SK-N-SH (cell line): ENCODE results near the gene PFKP. TPM values are rescaled to one million over a fixed set of nuclear protein-coding genes. Genes with fewer than 3 reads are reported as not detected.

Experiments used
- CTCF ChIA-PET: fragments of 300-600, 350-600 bp; formaldehyde crosslinking; extraction: SDS; loops from one replicate; lab custom pipeline; 2021; lab: Yijun Ruan, JAX
- POLR2A ChIA-PET: fragments of 350-600 bp; sonication (Branson Sonifier 250); formaldehyde crosslinking; extraction: SDS; loops from one replicate; lab custom pipeline; 2020; ENCODE audit warnings: antibody characterized with exemption, inconsistent platforms; lab: Yijun Ruan, JAX
- DNase-seq: peaks from one replicate; pipeline ENCODE4 v3.0.0; 2012
- H2AFZ ChIP-seq: fragments of 200-600 bp; sonication (generic); 2 replicates; pipeline ENCODE4 v1.8.1; 2016; ENCODE audit warnings: antibody characterized with exemption, mild to moderate bottlenecking, low read depth
- H3F3A ChIP-seq: fragments of 200-600 bp; sonication (generic); replicated peaks from 2 replicates; pipeline ENCODE3; 2016; ENCODE audit warnings: antibody characterized with exemption, mild to moderate bottlenecking; ENCODE audit not compliant: insufficient read depth
- H3K27ac ChIP-seq, 2 experiments: fragments of 200-500 bp in 1 of 2; fragments of 200-600 bp in 1 of 2; sonication (Bioruptor generic) in 1 of 2; sonication (generic), shearing (Covaris generic) in 1 of 2; 2 replicates each; pipeline versions ENCODE4 v1.5.1 to v1.6.1; 2014 to 2016; ENCODE audit warnings: low read depth in 2 of 2, inconsistent platforms in 1 of 2, low read length in 1 of 2, mild to moderate bottlenecking in 1 of 2, mixed read lengths in 1 of 2
- H3K27me3 ChIP-seq: fragments of 200-600 bp; sonication (generic), shearing (Covaris generic); 2 replicates; pipeline ENCODE4 v1.6.1; 2016; ENCODE audit warnings: mixed run types; ENCODE audit not compliant: insufficient read depth
- H3K36me3 ChIP-seq, 2 experiments: fragments of 200-500 bp in 1 of 2; fragments of 200-600 bp in 1 of 2; sonication (Bioruptor generic) in 1 of 2; sonication (generic) in 1 of 2; replicated peaks in 1 of 2; 2 replicates each; pipeline versions ENCODE3 to v1.5.1; 2014 to 2016; ENCODE audit warnings: low read length in 1 of 2, mild to moderate bottlenecking in 1 of 2; ENCODE audit not compliant: insufficient read depth in 2 of 2, control insufficient read depth in 1 of 2
- H3K4me1 ChIP-seq, 2 experiments: fragments of 200-500 bp in 1 of 2; fragments of 200-600 bp in 1 of 2; sonication (Bioruptor generic) in 1 of 2; sonication (generic), shearing (Covaris generic) in 1 of 2; 2 replicates each; pipeline versions ENCODE4 v1.5.1 to v1.6.1; 2014 to 2016; ENCODE audit warnings: low read depth in 1 of 2, low read length in 1 of 2, mixed run types in 1 of 2; ENCODE audit not compliant: insufficient read depth in 2 of 2, control insufficient read depth in 1 of 2
- H3K4me2 ChIP-seq: fragments of 200-600 bp; sonication (generic), shearing (Covaris generic); 2 replicates; pipeline ENCODE4 v1.6.1; 2017; ENCODE audit warnings: mixed run types
- H3K4me3 ChIP-seq, 2 experiments: fragments of 200-500 bp in 1 of 2; fragments of 200-600 bp in 1 of 2; sonication (Bioruptor generic) in 1 of 2; sonication (generic), shearing (Covaris generic) in 1 of 2; 2 replicates each; pipeline versions ENCODE4 v1.5.1 to v1.8.1; 2014 to 2016; ENCODE audit warnings: low read depth in 2 of 2, inconsistent platforms in 1 of 2, low read length in 1 of 2, mild to moderate bottlenecking in 1 of 2, mixed read lengths in 1 of 2, moderate library complexity in 1 of 2
- H3K79me2 ChIP-seq: fragments of 200-600 bp; sonication (generic); 2 replicates; pipeline ENCODE4 v1.8.1; 2017; ENCODE audit warnings: mild to moderate bottlenecking; ENCODE audit not compliant: insufficient read depth
- H3K9ac ChIP-seq: fragments of 200-600 bp; sonication (generic); 2 replicates; pipeline ENCODE4 v1.6.1; 2017; ENCODE audit warnings: mixed run types
- H3K9me2 ChIP-seq: fragments of 200-600 bp; sonication (generic); 2 replicates; pipeline ENCODE4 v1.6.1; 2017; ENCODE audit warnings: mixed run types
- H3K9me3 ChIP-seq: fragments of 200-600 bp; sonication (generic); 2 replicates; pipeline ENCODE4 v1.6.1; 2017; ENCODE audit warnings: mixed run types, mild to moderate bottlenecking, moderate library complexity
- H4K20me1 ChIP-seq: fragments of 200-600 bp; sonication (generic); 2 replicates; pipeline ENCODE4 v1.6.1; 2017; ENCODE audit warnings: mild to moderate bottlenecking, mixed run types; ENCODE audit not compliant: insufficient read depth
- ELF1 ChIP-seq: IDR thresholded peaks from 2 replicates; pipeline ENCODE4 v1.4.0; 2012
- EP300 ChIP-seq, 2 experiments: IDR thresholded peaks; 2 replicates each; pipeline versions ENCODE4 v1.4.0 to v1.6.1; 2012; ENCODE audit warnings: borderline replicate concordance in 1 of 2, low read depth in 1 of 2, low read length in 1 of 2
- EZH2phosphoT487 ChIP-seq: fragments of 200-600 bp; sonication (generic); IDR thresholded peaks from 2 replicates; pipeline ENCODE4 v1.6.1; 2017; ENCODE audit warnings: low read depth, mixed run types, mild to moderate bottlenecking, antibody characterized with exemption, moderate library complexity, borderline replicate concordance
- FOSL2 ChIP-seq: IDR thresholded peaks from 2 replicates; pipeline ENCODE4 v1.4.0; 2012; ENCODE audit warnings: low read depth, mild to moderate bottlenecking, moderate library complexity, borderline replicate concordance
- FOXJ3 ChIP-seq: sonication (generic); formaldehyde crosslinking; IDR thresholded peaks from 2 replicates; pipeline ENCODE4 v1.5.1; 2020; ENCODE audit warnings: mild to moderate bottlenecking, missing genetic modification reagents
- NFIC ChIP-seq: IDR thresholded peaks from 2 replicates; pipeline ENCODE4 v1.4.0; 2012; ENCODE audit warnings: borderline replicate concordance
- SMC3 ChIP-seq: IDR thresholded peaks from 2 replicates; pipeline ENCODE4 v1.6.1; 2012; ENCODE audit warnings: low read depth, low read length, improper control_type of control experiment
- TAF1 ChIP-seq: IDR thresholded peaks from 2 replicates; pipeline ENCODE4 v1.6.1; 2012; ENCODE audit warnings: low read depth, mild to moderate bottlenecking, low read length, moderate library complexity, borderline replicate concordance
- TCF12 ChIP-seq: IDR thresholded peaks from 2 replicates; pipeline ENCODE4 v1.4.0; 2012
- YY1 ChIP-seq: IDR thresholded peaks from 2 replicates; pipeline ENCODE4 v1.4.0; 2012; ENCODE audit warnings: low read depth, mild to moderate bottlenecking
- WGBS: methylation state at CpG from one replicate; pipeline ENCODE4 v1.1.6; 2017; ENCODE audit warnings: low lambda C conversion rate; 5-methylcytosine and 5-hydroxymethylcytosine counted together
- polyA plus RNA-seq, 3 experiments: library from polyadenylated mRNA; depleted of rRNA; stranded (reverse); fragments of >200 nt; gene quantifications; 2 replicates each; pipeline ENCODE4 v1.2.3, GENCODE V29; 2012
- TF ChIP-seq, protein P1 (sequence below): IDR thresholded peaks from 2 replicates; pipeline ENCODE4 v1.4.0; 2012; ENCODE audit warnings: low read depth
- TF ChIP-seq, protein P2 (sequence below): fragments of 200-600 bp; sonication (generic); IDR thresholded peaks from 2 replicates; pipeline ENCODE4 v1.6.1; 2017; ENCODE audit warnings: antibody characterized with exemption, mild to moderate bottlenecking, moderate library complexity

The PFKP gene
- polyA plus RNA-seq, 1 of the 3 experiments (the other 2 are of a cell fraction) = 175 TPM

DNA sequence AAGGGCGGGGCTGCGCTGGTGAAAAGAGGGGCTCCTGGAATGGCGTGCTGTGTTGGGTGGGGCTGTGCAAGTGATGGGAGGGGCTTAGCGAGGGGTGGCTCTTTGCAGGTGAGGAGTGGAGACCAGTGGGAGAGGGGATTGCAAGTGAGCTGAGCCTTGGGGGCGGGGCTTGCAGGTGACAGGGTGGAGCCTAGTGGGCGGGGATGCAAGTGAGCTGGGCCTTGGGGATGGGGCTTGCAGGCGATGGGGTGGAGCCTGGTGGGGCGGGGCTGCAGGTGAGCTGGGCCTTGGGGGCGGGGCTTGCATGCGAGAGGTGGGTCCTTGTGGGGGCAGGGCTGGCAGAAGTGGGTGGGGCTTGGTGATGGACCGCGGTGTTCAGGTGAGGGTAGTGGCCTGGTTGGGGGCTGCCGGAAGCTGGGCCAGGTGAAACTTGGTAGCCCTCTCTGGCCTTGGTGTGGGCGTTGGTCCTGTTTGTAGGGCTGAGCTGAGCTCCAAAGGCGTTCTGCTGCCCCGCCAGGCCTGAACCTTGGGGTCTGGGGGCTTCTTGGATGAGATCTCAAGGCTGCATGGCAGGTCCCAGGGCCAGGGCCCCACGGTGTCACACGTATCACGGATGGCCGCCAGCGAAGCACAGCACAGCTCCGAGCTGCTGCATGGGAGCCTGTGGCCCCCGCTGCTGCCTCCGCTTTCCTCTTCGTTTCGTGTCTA, 106.0 kb downstream of the PFKP start:
- H2AFZ ChIP-seq = no peak overlapping the region
- DNase-seq = no peak
- WGBS = 57% methylated on average over 13 of the region's 26 CpGs
- CTCF ChIA-PET = interaction anchor here (1.2 to 1.6 kb wide), 3 partner anchors 19 to 102 kb away, joined by 3 to 4 read pairs (median 3); no protein-coding TSS in a partner anchor
- no peaks in the 10 kb centered on the region for H3K9me3 ChIP-seq
- peak overlapping the region; percentile 64; the same call in 1 of the 2 replicates for H3K4me2 ChIP-seq
- POLR2A ChIA-PET = interaction anchor here (1.0 kb wide), 1 partner anchor 9 kb away, joined by 3 read pairs; no protein-coding TSS in a partner anchor
- TF ChIP-seq FOSL2 (no peak), ELF1 (no peak), EP300 (IDR thresholded peaks at IDR 0.05; ENCODE audit: borderline replicate concordance in 1 of 2, low read depth in 1 of 2, low read length in 1 of 2) (no peak), EZH2phosphoT487 (no peak)
- H3K9ac ChIP-seq = no peak overlapping the region
- H3K27me3 ChIP-seq = no peaks in the 10 kb centered on the region
- H3K79me2 ChIP-seq = peaks cover 40% of the 10 kb centered on the region
- no peaks in the 10 kb centered on the region for H3K9me2 ChIP-seq
- peaks cover 0 to 7% of the 10 kb centered on the region in 2 experiments; a peak in 2 of 4 replicates for H3K4me1 ChIP-seq
- H3K36me3 ChIP-seq = peaks cover 10 to 18% of the 10 kb centered on the region in 2 experiments
- peaks cover 12% of the 10 kb centered on the region for H3F3A ChIP-seq
- H4K20me1 ChIP-seq = peaks cover 14% of the 10 kb centered on the region; the same call in 1 of the 2 replicates
- peak overlapping the region in 1 of 2 experiments; percentile 41; a peak in 2 of 4 replicates for H3K4me3 ChIP-seq
- H3K27ac ChIP-seq = no peak overlapping the region; a peak in 1 of 4 replicates

DNA sequence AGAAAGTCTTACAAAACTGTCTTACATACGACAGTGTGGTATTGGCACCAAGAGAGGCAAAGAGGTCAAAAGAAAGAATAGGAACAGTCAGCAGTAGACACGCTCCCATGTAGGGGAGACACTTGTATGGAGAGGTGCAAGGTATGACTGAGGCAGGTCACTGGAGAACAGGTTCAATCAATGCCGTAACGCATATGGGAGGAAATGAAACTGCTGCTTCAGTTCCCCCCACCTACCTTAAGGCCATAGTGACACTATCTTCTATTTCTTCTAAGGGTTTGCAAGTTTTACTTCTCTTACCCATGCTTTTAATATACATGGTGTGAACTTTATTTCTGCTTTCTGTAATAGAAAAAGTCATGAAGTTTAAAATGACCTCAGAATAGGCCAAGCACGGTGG, 110.7 kb downstream of the PFKP start:
- no peaks in the 10 kb centered on the region for H4K20me1 ChIP-seq
- no peak overlapping the region for H3K4me2 ChIP-seq
- no peaks in the 10 kb centered on the region for H3K36me3 ChIP-seq
- H3K4me3 ChIP-seq = no peak overlapping the region
- H3K9me2 ChIP-seq = no peaks in the 10 kb centered on the region
- no peak overlapping the region for H2AFZ ChIP-seq
- no peak overlapping the region for H3K27ac ChIP-seq
- POLR2A ChIA-PET = no interaction called here
- 90% methylated on average over 5 of the region's 5 CpGs for WGBS
- no peak overlapping the region for H3K9ac ChIP-seq
- TF ChIP-seq FOSL2 (no peak), TCF12 (no peak), EZH2phosphoT487 (no peak), TAF1 (no peak), FOXJ3 (CRISPR knock-in tag) (no peak), YY1 (no peak), NFIC (no peak), SMC3 (no peak)
- TF ChIP-seq, protein P1, sequence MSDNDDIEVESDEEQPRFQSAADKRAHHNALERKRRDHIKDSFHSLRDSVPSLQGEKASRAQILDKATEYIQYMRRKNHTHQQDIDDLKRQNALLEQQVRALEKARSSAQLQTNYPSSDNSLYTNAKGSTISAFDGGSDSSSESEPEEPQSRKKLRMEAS = no peak
- TF ChIP-seq, protein P2, sequence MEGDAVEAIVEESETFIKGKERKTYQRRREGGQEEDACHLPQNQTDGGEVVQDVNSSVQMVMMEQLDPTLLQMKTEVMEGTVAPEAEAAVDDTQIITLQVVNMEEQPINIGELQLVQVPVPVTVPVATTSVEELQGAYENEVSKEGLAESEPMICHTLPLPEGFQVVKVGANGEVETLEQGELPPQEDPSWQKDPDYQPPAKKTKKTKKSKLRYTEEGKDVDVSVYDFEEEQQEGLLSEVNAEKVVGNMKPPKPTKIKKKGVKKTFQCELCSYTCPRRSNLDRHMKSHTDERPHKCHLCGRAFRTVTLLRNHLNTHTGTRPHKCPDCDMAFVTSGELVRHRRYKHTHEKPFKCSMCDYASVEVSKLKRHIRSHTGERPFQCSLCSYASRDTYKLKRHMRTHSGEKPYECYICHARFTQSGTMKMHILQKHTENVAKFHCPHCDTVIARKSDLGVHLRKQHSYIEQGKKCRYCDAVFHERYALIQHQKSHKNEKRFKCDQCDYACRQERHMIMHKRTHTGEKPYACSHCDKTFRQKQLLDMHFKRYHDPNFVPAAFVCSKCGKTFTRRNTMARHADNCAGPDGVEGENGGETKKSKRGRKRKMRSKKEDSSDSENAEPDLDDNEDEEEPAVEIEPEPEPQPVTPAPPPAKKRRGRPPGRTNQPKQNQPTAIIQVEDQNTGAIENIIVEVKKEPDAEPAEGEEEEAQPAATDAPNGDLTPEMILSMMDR = no peak
- no peak for DNase-seq
- CTCF ChIA-PET = interaction anchor here (1.8 kb wide), 1 partner anchor 16 kb away, joined by 6 read pairs; no protein-coding TSS in a partner anchor
- no peaks in the 10 kb centered on the region; the same call in 1 of the 2 replicates for H3K27me3 ChIP-seq
- H3K9me3 ChIP-seq = no peaks in the 10 kb centered on the region
- no peaks in the 10 kb centered on the region for H3K79me2 ChIP-seq
- no peaks in the 10 kb centered on the region for H3F3A ChIP-seq
- peaks cover 0 to 4% of the 10 kb centered on the region in 2 experiments; a peak in 1 of 4 replicates for H3K4me1 ChIP-seq
